Neural progenitor cell (in vitro differentiated cells): ENCODE data around the gene THRAP3.

Experiments
- CTCF ChIP-seq: fragments of 200-600 bp; sonication (generic); IDR thresholded peaks from 2 replicates; pipeline ENCODE4 v1.5.1; 2017; ENCODE audit warnings: antibody characterized with exemption, mild to moderate bottlenecking
- EZH2 ChIP-seq: fragments of 200-600 bp; sonication (generic); IDR thresholded peaks from 2 replicates; pipeline ENCODE4 v1.6.1; 2017; ENCODE audit warnings: antibody characterized with exemption, mild to moderate bottlenecking, moderate library complexity
- EZH2phosphoT487 ChIP-seq: fragments of 200-600 bp; sonication (generic); IDR thresholded peaks from 2 replicates; pipeline ENCODE4 v1.6.1; 2017; ENCODE audit warnings: antibody characterized with exemption

- no peak for TF ChIP-seq CTCF
- TF ChIP-seq EZH2 = no peak
- TF ChIP-seq EZH2phosphoT487 = no peak
These were observed 16.9 kb upstream of the THRAP3 start for GRCh38 chr1:36207339-36207738.
